HepG2 (cell line): ENCODE results near the gene USP7. TPM values are rescaled to one million over a fixed set of nuclear protein-coding genes. Genes with fewer than 3 reads are reported as not detected.
A peak's percentile ranks its signal among the peaks of the same experiment; 100 is the strongest.

Source experiments
- CCAR2 ChIP-seq: fragments of 200-400 bp; formaldehyde crosslinking; optimal IDR thresholded peaks from 2 replicates; pipeline ENCODE3; 2018; ENCODE audit warnings: low read depth, mild to moderate bottlenecking, low read length, moderate library complexity
- CENPX ChIP-seq: sonication (generic); formaldehyde crosslinking; IDR thresholded peaks from 2 replicates; pipeline ENCODE4 v1.9.0; 2021; ENCODE audit warnings: mild to moderate bottlenecking, missing genetic modification reagents, moderate library complexity
- ETV5 ChIP-seq: IDR thresholded peaks from 2 replicates; pipeline ENCODE4 v1.6.1; 2018; ENCODE audit warnings: missing biosample characterization, missing genetic modification reagents, inconsistent platforms, borderline replicate concordance
- FOXC1 ChIP-seq: sonication (generic); formaldehyde crosslinking; IDR thresholded peaks from 2 replicates; pipeline ENCODE4 v1.8.0; 2022; ENCODE audit warnings: mild to moderate bottlenecking, missing genetic modification reagents, borderline replicate concordance
- KDM5B ChIP-seq: sonication (generic); formaldehyde crosslinking; IDR thresholded peaks from 2 replicates; pipeline ENCODE4 v1.4.0; 2020; ENCODE audit warnings: missing genetic modification reagents, mild to moderate bottlenecking, borderline replicate concordance
- KLF15 ChIP-seq: sonication (generic); formaldehyde crosslinking; IDR thresholded peaks from 2 replicates; pipeline ENCODE4 v1.8.1; 2023; ENCODE audit warnings: borderline replicate concordance, mild to moderate bottlenecking, inconsistent platforms, missing genetic modification reagents, mixed read lengths
- MBNL3 ChIP-seq: fragments of 250-450 bp; sonication (Bioruptor Pico); conservative IDR thresholded peaks from 2 replicates; pipeline ENCODE4 v1.8.0; 2022; ENCODE audit warnings: mild to moderate bottlenecking, inconsistent platforms
- MZF1 ChIP-seq: sonication (generic); formaldehyde crosslinking; IDR thresholded peaks from 2 replicates; pipeline ENCODE4 v1.8.1; 2023; ENCODE audit warnings: mild to moderate bottlenecking, missing genetic modification reagents, borderline replicate concordance
- SRY ChIP-seq: sonication (generic); formaldehyde crosslinking; IDR thresholded peaks from 2 replicates; pipeline ENCODE4 v1.8.0; 2022; ENCODE audit warnings: mild to moderate bottlenecking, missing genetic modification reagents
- TBP ChIP-seq: sonication (generic); formaldehyde crosslinking; IDR thresholded peaks from 2 replicates; pipeline ENCODE4 v1.5.0; 2020; ENCODE audit warnings: missing genetic modification reagents
- YEATS4 ChIP-seq: sonication (generic); formaldehyde crosslinking; IDR thresholded peaks from 2 replicates; pipeline ENCODE4 v1.4.0; 2020; ENCODE audit warnings: missing genetic modification reagents, borderline replicate concordance
- ZNF562 ChIP-seq: sonication (generic); formaldehyde crosslinking; IDR thresholded peaks from 2 replicates; pipeline ENCODE4 v1.8.0; 2022; ENCODE audit warnings: missing genetic modification reagents, borderline replicate concordance
- ZNF572 ChIP-seq: sonication (generic); formaldehyde crosslinking; IDR thresholded peaks from 2 replicates; pipeline ENCODE4 v1.5.1; 2020; ENCODE audit warnings: mild to moderate bottlenecking, missing genetic modification reagents
- ZSCAN20 ChIP-seq: sonication (generic); formaldehyde crosslinking; IDR thresholded peaks from 2 replicates; pipeline ENCODE4 v1.4.0; 2020; ENCODE audit warnings: missing genetic modification reagents, mild to moderate bottlenecking, borderline replicate concordance
- polyA plus RNA-seq, 8 experiments: library from polyadenylated mRNA; depleted of rRNA in 3 of 8; stranded (reverse) in 7 of 8; unstranded in 1 of 8; fragments of >200 nt; fragmentation: Illumina TruSeq in 4 of 8; extraction: Trizol in 4 of 8; gene quantifications; 2 replicates each; pipeline versions ENCODE4 v1.2.1 to v1.2.3, GENCODE V29; 2011 to 2016; ENCODE audit warnings: low read depth in 4 of 8, missing spikeins in 1 of 8, mixed read lengths in 1 of 8; ENCODE audit not compliant: insufficient read depth in 1 of 8
- total RNA-seq, 5 experiments: library from RNA; depleted of rRNA; stranded (reverse); fragments of >200 nt; fragmentation: Illumina TruSeq; extraction: Trizol; gene quantifications; 2 replicates each; pipeline ENCODE4 v1.2.3, GENCODE V29; 2016; ENCODE audit warnings: low read depth in 1 of 5
- TF ChIP-seq, protein P1 (sequence below): sonication (generic); formaldehyde crosslinking; IDR thresholded peaks from 2 replicates; pipeline ENCODE4 v1.4.0; 2020; ENCODE audit warnings: missing genetic modification reagents, borderline replicate concordance
- TF ChIP-seq, protein P2 (sequence below): IDR thresholded peaks from 2 replicates; pipeline ENCODE4 v1.6.1; 2018; ENCODE audit warnings: missing genetic modification reagents, mild to moderate bottlenecking, missing compliant biosample characterization
- TF ChIP-seq, protein P3 (sequence below): sonication (generic); formaldehyde crosslinking; IDR thresholded peaks from 2 replicates; pipeline ENCODE4 v1.4.0; 2020; ENCODE audit warnings: missing genetic modification reagents, borderline replicate concordance
- TF ChIP-seq, protein P4 (sequence below): sonication (generic); formaldehyde crosslinking; IDR thresholded peaks from 2 replicates; pipeline ENCODE4 v1.4.0; 2020; ENCODE audit warnings: missing genetic modification reagents
- TF ChIP-seq, protein P5 (sequence below): sonication (generic); formaldehyde crosslinking; IDR thresholded peaks from 2 replicates; pipeline ENCODE4 v1.5.0; 2020; ENCODE audit warnings: mild to moderate bottlenecking, missing genetic modification reagents

Gene USP7
- total and polyA plus RNA-seq, 2 of the 13 experiments (the other 11 are each of a cell fraction or from before 2014, with no cell fraction given) = 52.5 to 173 TPM

DNA sequence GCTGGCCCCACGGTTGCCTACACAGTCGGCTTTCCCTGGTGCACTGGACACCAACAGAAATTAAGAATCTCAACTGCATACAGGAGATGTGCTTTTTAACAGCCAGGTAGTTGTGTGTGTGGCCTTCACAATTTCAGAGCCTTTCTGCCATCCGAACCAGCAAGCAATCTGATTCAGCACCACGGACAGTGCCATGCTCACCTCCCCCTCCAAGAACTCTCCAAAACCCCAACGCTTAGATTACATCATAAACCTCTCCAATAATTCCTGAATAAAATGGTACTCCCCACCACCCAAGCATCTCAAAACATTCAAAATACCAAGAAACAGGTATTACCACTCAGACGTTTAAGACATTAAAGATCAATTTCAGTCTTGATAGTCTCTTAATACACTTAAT lies 31.8 kb downstream of the USP7 start (continued):
- TF ChIP-seq, protein P1, sequence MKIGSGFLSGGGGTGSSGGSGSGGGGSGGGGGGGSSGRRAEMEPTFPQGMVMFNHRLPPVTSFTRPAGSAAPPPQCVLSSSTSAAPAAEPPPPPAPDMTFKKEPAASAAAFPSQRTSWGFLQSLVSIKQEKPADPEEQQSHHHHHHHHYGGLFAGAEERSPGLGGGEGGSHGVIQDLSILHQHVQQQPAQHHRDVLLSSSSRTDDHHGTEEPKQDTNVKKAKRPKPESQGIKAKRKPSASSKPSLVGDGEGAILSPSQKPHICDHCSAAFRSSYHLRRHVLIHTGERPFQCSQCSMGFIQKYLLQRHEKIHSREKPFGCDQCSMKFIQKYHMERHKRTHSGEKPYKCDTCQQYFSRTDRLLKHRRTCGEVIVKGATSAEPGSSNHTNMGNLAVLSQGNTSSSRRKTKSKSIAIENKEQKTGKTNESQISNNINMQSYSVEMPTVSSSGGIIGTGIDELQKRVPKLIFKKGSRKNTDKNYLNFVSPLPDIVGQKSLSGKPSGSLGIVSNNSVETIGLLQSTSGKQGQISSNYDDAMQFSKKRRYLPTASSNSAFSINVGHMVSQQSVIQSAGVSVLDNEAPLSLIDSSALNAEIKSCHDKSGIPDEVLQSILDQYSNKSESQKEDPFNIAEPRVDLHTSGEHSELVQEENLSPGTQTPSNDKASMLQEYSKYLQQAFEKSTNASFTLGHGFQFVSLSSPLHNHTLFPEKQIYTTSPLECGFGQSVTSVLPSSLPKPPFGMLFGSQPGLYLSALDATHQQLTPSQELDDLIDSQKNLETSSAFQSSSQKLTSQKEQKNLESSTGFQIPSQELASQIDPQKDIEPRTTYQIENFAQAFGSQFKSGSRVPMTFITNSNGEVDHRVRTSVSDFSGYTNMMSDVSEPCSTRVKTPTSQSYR = peak; percentile 80; the same call in 1 of the 2 replicates
- TF ChIP-seq, protein P2, sequence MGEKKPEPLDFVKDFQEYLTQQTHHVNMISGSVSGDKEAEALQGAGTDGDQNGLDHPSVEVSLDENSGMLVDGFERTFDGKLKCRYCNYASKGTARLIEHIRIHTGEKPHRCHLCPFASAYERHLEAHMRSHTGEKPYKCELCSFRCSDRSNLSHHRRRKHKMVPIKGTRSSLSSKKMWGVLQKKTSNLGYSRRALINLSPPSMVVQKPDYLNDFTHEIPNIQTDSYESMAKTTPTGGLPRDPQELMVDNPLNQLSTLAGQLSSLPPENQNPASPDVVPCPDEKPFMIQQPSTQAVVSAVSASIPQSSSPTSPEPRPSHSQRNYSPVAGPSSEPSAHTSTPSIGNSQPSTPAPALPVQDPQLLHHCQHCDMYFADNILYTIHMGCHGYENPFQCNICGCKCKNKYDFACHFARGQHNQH (CRISPR knock-in tag) = no peak; the same call in 1 of the 2 replicates
- TF ChIP-seq, protein P3, sequence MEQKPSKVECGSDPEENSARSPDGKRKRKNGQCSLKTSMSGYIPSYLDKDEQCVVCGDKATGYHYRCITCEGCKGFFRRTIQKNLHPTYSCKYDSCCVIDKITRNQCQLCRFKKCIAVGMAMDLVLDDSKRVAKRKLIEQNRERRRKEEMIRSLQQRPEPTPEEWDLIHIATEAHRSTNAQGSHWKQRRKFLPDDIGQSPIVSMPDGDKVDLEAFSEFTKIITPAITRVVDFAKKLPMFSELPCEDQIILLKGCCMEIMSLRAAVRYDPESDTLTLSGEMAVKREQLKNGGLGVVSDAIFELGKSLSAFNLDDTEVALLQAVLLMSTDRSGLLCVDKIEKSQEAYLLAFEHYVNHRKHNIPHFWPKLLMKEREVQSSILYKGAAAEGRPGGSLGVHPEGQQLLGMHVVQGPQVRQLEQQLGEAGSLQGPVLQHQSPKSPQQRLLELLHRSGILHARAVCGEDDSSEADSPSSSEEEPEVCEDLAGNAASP (CRISPR knock-in tag) = peak; percentile 44; the same call in 1 of the 2 replicates
- TF ChIP-seq ZSCAN20 (CRISPR knock-in tag) (no peak), ETV5 (no peak; the same call in 1 of the 2 replicates), FOXC1 (no peak), CENPX (CRISPR knock-in tag) (no peak), SRY (CRISPR knock-in tag) (no peak), CCAR2 (no peak), MBNL3 (CRISPR knock-in tag) (no peak), ZNF562 (CRISPR knock-in tag) (no peak), TBP (CRISPR knock-in tag) (no peak), KDM5B (no peak), MZF1 (CRISPR knock-in tag) (no peak), ZNF572 (no peak), KLF15 (CRISPR knock-in tag) (peak; percentile 34; the same call in 1 of the 2 replicates), YEATS4 (CRISPR knock-in tag) (no peak)
- TF ChIP-seq, protein P4, sequence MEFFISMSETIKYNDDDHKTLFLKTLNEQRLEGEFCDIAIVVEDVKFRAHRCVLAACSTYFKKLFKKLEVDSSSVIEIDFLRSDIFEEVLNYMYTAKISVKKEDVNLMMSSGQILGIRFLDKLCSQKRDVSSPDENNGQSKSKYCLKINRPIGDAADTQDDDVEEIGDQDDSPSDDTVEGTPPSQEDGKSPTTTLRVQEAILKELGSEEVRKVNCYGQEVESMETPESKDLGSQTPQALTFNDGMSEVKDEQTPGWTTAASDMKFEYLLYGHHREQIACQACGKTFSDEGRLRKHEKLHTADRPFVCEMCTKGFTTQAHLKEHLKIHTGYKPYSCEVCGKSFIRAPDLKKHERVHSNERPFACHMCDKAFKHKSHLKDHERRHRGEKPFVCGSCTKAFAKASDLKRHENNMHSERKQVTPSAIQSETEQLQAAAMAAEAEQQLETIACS (CRISPR knock-in tag) = no peak
- TF ChIP-seq, protein P5, sequence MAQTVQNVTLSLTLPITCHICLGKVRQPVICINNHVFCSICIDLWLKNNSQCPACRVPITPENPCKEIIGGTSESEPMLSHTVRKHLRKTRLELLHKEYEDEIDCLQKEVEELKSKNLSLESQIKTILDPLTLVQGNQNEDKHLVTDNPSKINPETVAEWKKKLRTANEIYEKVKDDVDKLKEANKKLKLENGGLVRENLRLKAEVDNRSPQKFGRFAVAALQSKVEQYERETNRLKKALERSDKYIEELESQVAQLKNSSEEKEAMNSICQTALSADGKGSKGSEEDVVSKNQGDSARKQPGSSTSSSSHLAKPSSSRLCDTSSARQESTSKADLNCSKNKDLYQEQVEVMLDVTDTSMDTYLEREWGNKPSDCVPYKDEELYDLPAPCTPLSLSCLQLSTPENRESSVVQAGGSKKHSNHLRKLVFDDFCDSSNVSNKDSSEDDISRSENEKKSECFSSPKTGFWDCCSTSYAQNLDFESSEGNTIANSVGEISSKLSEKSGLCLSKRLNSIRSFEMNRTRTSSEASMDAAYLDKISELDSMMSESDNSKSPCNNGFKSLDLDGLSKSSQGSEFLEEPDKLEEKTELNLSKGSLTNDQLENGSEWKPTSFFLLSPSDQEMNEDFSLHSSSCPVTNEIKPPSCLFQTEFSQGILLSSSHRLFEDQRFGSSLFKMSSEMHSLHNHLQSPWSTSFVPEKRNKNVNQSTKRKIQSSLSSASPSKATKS (CRISPR knock-in tag) = no peak
